ENCODE measurements around the gene JAZF1.

Gene JAZF1

DNA sequence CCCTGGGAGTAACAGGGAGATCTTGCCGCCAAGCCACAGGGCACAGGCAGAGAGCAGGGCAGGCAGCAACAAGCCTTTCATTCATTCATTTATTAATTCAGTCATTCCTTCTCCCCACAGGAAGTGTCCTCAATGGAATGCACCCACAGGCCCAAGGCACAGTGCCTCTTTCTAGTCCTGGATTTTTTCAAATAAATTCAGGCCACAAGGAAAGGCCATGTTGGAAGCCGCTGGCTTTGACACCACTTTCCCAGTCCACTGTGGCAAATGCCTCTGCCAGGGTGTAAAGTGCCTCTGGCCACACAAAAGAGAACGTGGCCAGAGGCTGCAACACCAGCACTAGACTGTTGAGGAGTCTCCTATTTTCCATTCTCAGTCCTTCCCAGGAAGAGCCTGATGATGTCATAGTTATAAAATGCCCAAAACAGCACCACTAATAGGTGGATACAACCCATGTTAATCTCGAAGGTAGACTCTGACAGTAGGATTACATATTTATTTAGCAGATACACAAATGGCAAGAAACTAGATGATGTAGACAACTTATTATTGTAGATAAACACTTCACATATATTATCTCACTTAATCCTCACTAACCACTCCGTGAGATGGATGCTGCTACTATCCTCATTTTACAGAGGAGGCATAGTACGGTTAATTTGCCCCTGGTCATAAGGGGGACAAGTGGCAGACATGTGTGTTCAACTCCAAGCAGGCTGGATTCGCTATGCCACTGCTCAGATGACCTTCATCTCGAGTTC, 5.5 kb downstream of the JAZF1 start:
- peaks cover 6% of the 10 kb centered on the region for H3K4me1 ChIP-seq (ENCODE audit: insufficient read depth, insufficient read length)
- H3K9me3 ChIP-seq (ENCODE audit: insufficient read depth, low read length) = no peaks in the 10 kb centered on the region
- H3K4me3 ChIP-seq (ENCODE audit: insufficient read length, low read depth) = no peak overlapping the region
- TF ChIP-seq SUZ12 (IDR thresholded peaks at IDR 0.05; ENCODE audit: extremely low read depth, insufficient read depth, insufficient read length) (no peak), ZNF274 (IDR thresholded peaks at IDR 0.05; ENCODE audit: low read depth, low read length) (no peak), YY1 (IDR thresholded peaks at IDR 0.05; ENCODE audit: insufficient read depth, insufficient read length) (no peak)
- peaks cover 10% of the 10 kb centered on the region for H3K27me3 ChIP-seq (ENCODE audit: insufficient read depth, insufficient read length)
- no peak overlapping the region for H3K9ac ChIP-seq (ENCODE audit: insufficient read length, low read depth)
- no peak for DNase-seq (ENCODE audit: low read depth, low spot score)
- no peaks in the 10 kb centered on the region for H3K36me3 ChIP-seq (ENCODE audit: insufficient read depth, insufficient read length, low read length)

- Histone ChIP-seq H3K9ac (ENCODE audit: insufficient read length, low read depth) (no peak overlapping the region), H3K4me3 (ENCODE audit: insufficient read length, low read depth) (no peak overlapping the region), H3K36me3 (ENCODE audit: insufficient read depth, insufficient read length, low read length) (no peaks in the 10 kb centered on the region), H3K4me1 (ENCODE audit: insufficient read depth, insufficient read length) (peaks cover 6% of the 10 kb centered on the region), H3K27me3 (ENCODE audit: insufficient read depth, insufficient read length) (peaks cover 10% of the 10 kb centered on the region), H3K9me3 (ENCODE audit: insufficient read depth, low read length) (no peaks in the 10 kb centered on the region)
- TF ChIP-seq SUZ12 (IDR thresholded peaks at IDR 0.05; ENCODE audit: extremely low read depth, insufficient read depth, insufficient read length) (no peak), ZNF274 (IDR thresholded peaks at IDR 0.05; ENCODE audit: low read depth, low read length) (no peak), YY1 (IDR thresholded peaks at IDR 0.05; ENCODE audit: insufficient read depth, insufficient read length) (no peak)
- no peak for DNase-seq (ENCODE audit: low read depth, low spot score)
Observed at GRCh38 chr7:28174442-28174841, 6.2 kb downstream of the JAZF1 start.

- DNase-seq (ENCODE audit: low read depth, low spot score) = no peak
- no peak for TF ChIP-seq YY1 (IDR thresholded peaks at IDR 0.05; ENCODE audit: insufficient read depth, insufficient read length)
- TF ChIP-seq ZNF274 (IDR thresholded peaks at IDR 0.05; ENCODE audit: low read depth, low read length) = no peak
- no peak for TF ChIP-seq SUZ12 (IDR thresholded peaks at IDR 0.05; ENCODE audit: extremely low read depth, insufficient read depth, insufficient read length)
- peaks cover 1% of the 10 kb centered on the region for H3K27me3 ChIP-seq (ENCODE audit: insufficient read depth, insufficient read length)
- no peaks in the 10 kb centered on the region for H3K36me3 ChIP-seq (ENCODE audit: insufficient read depth, insufficient read length, low read length)
- H3K9me3 ChIP-seq (ENCODE audit: insufficient read depth, low read length) = no peaks in the 10 kb centered on the region
- H3K9ac ChIP-seq (ENCODE audit: insufficient read length, low read depth) = no peak overlapping the region
- peaks cover 6% of the 10 kb centered on the region for H3K4me1 ChIP-seq (ENCODE audit: insufficient read depth, insufficient read length)
- H3K4me3 ChIP-seq (ENCODE audit: insufficient read length, low read depth) = no peak overlapping the region
Observed at GRCh38 chr7:28173531-28173930, 7.1 kb downstream of the JAZF1 start.

DNA sequence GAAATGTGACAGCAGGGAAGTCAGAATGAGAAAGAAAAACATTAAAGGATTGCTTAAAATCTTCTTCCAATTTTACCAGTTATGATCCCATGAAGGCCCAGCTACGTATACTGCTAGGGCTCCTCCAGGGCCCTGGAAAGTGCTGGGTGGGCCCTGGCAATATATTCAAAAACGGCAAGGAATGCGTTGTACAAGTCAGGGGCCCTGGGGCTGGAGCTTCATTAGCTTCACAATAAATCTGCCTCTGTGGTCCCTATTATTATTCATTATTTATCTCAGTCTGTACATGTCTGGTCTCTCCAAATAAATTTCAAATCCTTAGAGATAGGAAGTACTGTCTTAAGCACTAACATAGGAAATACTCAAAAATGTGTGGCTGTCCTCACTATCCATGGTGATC, 7.6 kb downstream of the JAZF1 start:
- H3K9ac ChIP-seq (ENCODE audit: insufficient read length, low read depth) = no peak overlapping the region
- no peak for TF ChIP-seq SUZ12 (IDR thresholded peaks at IDR 0.05; ENCODE audit: extremely low read depth, insufficient read depth, insufficient read length)
- no peak for TF ChIP-seq ZNF274 (IDR thresholded peaks at IDR 0.05; ENCODE audit: low read depth, low read length)
- TF ChIP-seq YY1 (IDR thresholded peaks at IDR 0.05; ENCODE audit: insufficient read depth, insufficient read length) = no peak

DNA sequence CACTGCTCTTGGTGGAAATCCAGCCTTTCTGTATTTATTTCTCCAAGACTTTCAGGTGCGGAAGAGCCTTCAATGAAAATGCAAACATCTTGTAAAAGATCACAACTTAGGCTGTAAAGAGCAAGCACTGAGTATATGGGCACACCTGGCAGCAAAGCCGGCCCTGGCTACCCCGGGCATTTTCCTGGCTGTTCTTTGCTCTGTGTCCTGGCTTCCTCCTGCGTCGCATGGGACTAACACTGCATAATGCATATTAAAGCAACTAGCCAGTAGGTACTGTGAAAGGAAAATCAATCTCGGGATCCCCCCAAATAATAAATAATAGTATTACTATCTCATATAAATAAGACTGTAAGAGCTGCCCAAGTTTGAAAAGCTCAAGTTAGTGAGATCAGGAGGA, 9.9 kb downstream of the JAZF1 start:
- no peak for DNase-seq (ENCODE audit: low read depth, low spot score)
- no peak overlapping the region for H3K4me3 ChIP-seq (ENCODE audit: insufficient read length, low read depth)
- no peak for TF ChIP-seq ZNF274 (IDR thresholded peaks at IDR 0.05; ENCODE audit: low read depth, low read length)
- no peak for TF ChIP-seq YY1 (IDR thresholded peaks at IDR 0.05; ENCODE audit: insufficient read depth, insufficient read length)
- no peak for TF ChIP-seq SUZ12 (IDR thresholded peaks at IDR 0.05; ENCODE audit: extremely low read depth, insufficient read depth, insufficient read length)
- H3K27me3 ChIP-seq (ENCODE audit: insufficient read depth, insufficient read length) = no peaks in the 10 kb centered on the region
- H3K36me3 ChIP-seq (ENCODE audit: insufficient read depth, insufficient read length, low read length) = no peaks in the 10 kb centered on the region
- H3K4me1 ChIP-seq (ENCODE audit: insufficient read depth, insufficient read length) = peaks cover 2% of the 10 kb centered on the region
- no peaks in the 10 kb centered on the region for H3K9me3 ChIP-seq (ENCODE audit: insufficient read depth, low read length)
- H3K9ac ChIP-seq (ENCODE audit: insufficient read length, low read depth) = no peak overlapping the region

More for the DNA sequence above, 7.6 kb downstream of the JAZF1 start:
- Histone ChIP-seq H3K4me1 (ENCODE audit: insufficient read depth, insufficient read length) (peaks cover 6% of the 10 kb centered on the region), H3K4me3 (ENCODE audit: insufficient read length, low read depth) (no peak overlapping the region), H3K9me3 (ENCODE audit: insufficient read depth, low read length) (no peaks in the 10 kb centered on the region), H3K36me3 (ENCODE audit: insufficient read depth, insufficient read length, low read length) (no peaks in the 10 kb centered on the region), H3K27me3 (ENCODE audit: insufficient read depth, insufficient read length) (no peaks in the 10 kb centered on the region)
- DNase-seq (ENCODE audit: low read depth, low spot score) = no peak

DNA sequence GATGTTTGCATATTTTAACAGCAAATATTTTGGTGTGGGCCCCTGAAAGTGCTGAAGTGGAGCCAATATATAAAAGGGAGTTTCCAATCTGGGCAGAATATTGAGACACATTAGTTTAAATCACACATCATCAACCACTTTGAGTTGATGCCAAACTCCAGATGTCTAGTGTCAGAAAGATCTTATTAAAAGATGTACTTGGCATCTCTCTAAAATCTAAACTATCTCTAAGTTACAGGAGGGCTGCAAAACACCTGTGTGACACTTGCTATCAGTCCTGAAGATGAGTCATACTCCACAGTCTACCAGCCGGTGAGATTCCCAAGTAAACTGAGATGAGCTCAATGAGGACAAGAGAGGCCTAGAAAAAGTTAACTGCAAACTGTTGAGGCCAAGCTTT, 11.4 kb downstream of the JAZF1 start:
- Histone ChIP-seq H3K9me3 (ENCODE audit: insufficient read depth, low read length) (no peaks in the 10 kb centered on the region), H3K4me1 (ENCODE audit: insufficient read depth, insufficient read length) (peaks cover 2% of the 10 kb centered on the region), H3K27me3 (ENCODE audit: insufficient read depth, insufficient read length) (no peaks in the 10 kb centered on the region), H3K36me3 (ENCODE audit: insufficient read depth, insufficient read length, low read length) (no peaks in the 10 kb centered on the region), H3K4me3 (ENCODE audit: insufficient read length, low read depth) (no peak overlapping the region), H3K9ac (ENCODE audit: insufficient read length, low read depth) (no peak overlapping the region)
- no peak for DNase-seq (ENCODE audit: low read depth, low spot score)
- no peak for TF ChIP-seq ZNF274 (IDR thresholded peaks at IDR 0.05; ENCODE audit: low read depth, low read length)
- no peak for TF ChIP-seq SUZ12 (IDR thresholded peaks at IDR 0.05; ENCODE audit: extremely low read depth, insufficient read depth, insufficient read length)
- TF ChIP-seq YY1 (IDR thresholded peaks at IDR 0.05; ENCODE audit: insufficient read depth, insufficient read length) = no peak

DNA sequence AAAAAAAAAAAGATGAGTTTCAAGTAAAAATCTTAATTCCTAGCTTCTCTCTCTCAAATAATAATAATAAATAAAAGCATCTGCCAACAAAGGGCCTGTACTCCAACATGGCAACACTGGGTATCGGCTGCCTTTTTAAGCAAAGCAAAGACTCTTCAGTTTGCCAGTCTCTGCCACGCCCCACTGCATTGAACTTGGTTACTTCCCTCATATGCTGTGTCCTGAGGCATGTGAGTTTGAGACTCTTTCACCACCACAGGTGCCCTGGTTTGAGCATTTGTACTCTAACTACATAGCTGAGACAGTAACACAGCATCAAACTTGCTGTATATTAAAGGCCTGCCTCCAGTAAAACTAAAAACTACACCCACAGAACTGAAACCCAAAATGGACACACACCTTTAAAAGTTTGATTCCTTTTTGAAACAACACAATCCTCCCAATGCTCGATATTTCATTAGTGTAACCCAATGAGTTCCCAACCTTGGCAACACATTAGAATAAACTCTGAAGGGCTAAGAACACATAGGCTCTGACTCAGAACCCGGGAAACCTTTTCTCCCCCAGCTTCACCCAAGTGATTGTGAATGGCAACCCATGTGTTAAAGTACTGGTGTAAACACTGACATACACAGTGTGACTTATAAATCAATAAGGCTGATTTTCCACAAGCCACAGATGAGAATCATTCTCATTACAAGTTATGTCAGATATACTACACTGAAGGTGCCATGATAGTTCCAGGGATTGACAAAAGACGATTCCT, 12.0 kb downstream of the JAZF1 start:
- no peak for DNase-seq (ENCODE audit: low read depth, low spot score)
- H3K4me1 ChIP-seq (ENCODE audit: insufficient read depth, insufficient read length) = peaks cover 2% of the 10 kb centered on the region
- H3K9ac ChIP-seq (ENCODE audit: insufficient read length, low read depth) = no peak overlapping the region
- no peak overlapping the region for H3K4me3 ChIP-seq (ENCODE audit: insufficient read length, low read depth)
- H3K27me3 ChIP-seq (ENCODE audit: insufficient read depth, insufficient read length) = no peaks in the 10 kb centered on the region
- no peaks in the 10 kb centered on the region for H3K9me3 ChIP-seq (ENCODE audit: insufficient read depth, low read length)
- TF ChIP-seq ZNF274 (IDR thresholded peaks at IDR 0.05; ENCODE audit: low read depth, low read length) (no peak), YY1 (IDR thresholded peaks at IDR 0.05; ENCODE audit: insufficient read depth, insufficient read length) (no peak)
- H3K36me3 ChIP-seq (ENCODE audit: insufficient read depth, insufficient read length, low read length) = no peaks in the 10 kb centered on the region
